AG09309 (cell line): Measurements from ENCODE around the gene CXCR2.

ENCODE experiments used
- DNase-seq: peaks from one replicate; pipeline ENCODE4 v3.0.0-alpha.2; 2010; ENCODE audit warnings: low read depth
- H3K4me3 ChIP-seq: 2 replicates; pipeline ENCODE4 v1.5.1; 2011; ENCODE audit warnings: mild to moderate bottlenecking, low read depth, low read length, moderate library complexity; ENCODE audit not compliant: control insufficient read depth
- TF ChIP-seq, protein P1 (sequence below): IDR thresholded peaks from 2 replicates; pipeline ENCODE4 v1.5.1; 2011; ENCODE audit warnings: mild to moderate bottlenecking, low read depth, low read length, inconsistent platforms; ENCODE audit not compliant: insufficient read depth, control insufficient read depth; ENCODE audit errors: missing control alignments

The CXCR2 gene

DNA sequence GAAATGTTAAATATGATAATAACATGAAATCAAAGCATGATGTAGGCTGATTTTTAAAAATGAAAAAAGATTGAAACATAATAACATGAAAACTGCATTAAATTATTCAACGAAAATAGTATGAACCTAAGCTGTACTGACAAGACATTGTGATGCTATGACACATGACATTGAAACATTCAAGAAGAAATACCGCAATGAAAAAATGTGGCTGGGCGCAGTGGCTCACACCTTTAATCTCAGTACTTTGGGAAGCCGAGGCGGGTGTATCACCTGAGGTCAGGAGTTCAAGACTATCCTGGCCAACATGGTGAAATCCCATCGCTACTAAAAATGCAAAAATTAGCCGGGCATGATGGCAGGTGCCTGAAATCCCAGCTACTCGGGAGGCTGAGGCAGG lies 26.3 kb downstream of the CXCR2 start:
- TF ChIP-seq, protein P1, sequence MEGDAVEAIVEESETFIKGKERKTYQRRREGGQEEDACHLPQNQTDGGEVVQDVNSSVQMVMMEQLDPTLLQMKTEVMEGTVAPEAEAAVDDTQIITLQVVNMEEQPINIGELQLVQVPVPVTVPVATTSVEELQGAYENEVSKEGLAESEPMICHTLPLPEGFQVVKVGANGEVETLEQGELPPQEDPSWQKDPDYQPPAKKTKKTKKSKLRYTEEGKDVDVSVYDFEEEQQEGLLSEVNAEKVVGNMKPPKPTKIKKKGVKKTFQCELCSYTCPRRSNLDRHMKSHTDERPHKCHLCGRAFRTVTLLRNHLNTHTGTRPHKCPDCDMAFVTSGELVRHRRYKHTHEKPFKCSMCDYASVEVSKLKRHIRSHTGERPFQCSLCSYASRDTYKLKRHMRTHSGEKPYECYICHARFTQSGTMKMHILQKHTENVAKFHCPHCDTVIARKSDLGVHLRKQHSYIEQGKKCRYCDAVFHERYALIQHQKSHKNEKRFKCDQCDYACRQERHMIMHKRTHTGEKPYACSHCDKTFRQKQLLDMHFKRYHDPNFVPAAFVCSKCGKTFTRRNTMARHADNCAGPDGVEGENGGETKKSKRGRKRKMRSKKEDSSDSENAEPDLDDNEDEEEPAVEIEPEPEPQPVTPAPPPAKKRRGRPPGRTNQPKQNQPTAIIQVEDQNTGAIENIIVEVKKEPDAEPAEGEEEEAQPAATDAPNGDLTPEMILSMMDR = no peak
- no peak overlapping the region for H3K4me3 ChIP-seq
- DNase-seq = no peak

DNA sequence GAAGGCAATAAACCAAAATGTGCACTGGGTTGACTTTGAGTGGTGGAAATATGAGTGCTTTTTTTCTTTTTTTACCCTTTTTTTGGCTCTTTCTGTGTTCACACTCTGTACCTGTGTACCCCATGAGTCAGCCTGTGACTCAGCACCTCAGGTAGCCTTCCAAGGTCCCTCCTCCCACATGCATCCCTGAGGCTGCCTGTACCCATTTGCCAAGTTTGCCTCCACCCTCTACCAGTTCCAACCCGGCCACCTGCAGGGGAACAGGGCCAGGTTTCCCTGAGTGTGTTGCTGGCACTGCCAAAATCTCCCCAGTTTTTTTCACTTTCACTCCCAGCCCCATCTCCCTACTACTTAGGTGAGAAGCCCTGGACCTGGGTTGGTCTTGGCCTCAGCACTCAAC lies 26.9 kb downstream of the CXCR2 start:
- DNase-seq = no peak
- no peak overlapping the region for H3K4me3 ChIP-seq
- TF ChIP-seq, protein P1 = no peak

DNA sequence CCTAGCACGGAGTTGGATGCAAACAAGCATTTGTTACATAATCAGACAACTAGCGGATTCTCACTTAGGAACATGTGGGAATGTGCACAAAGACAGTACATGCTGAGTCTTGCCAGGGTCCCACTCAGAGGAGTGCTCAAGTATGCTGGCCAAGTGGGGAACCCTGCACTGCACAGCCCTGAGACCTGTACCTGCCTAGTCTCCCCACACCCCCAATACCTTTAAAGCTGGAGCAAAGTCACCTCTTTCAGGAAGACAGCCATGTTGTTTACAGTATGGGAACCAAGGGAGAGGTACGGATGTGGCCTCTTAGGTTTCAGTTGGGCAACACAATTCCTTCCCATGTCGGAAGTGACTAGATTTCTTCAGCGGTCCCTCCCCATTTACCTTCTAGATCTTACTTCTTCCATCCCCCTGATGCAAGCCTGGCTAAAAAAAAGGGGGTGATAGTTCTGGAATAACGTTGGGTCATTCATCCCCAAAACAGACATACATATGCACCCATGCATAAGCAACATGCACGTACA lies 30.2 kb downstream of the CXCR2 start:
- H3K4me3 ChIP-seq = no peak overlapping the region
- TF ChIP-seq, protein P1 = no peak
- DNase-seq = no peak

DNA sequence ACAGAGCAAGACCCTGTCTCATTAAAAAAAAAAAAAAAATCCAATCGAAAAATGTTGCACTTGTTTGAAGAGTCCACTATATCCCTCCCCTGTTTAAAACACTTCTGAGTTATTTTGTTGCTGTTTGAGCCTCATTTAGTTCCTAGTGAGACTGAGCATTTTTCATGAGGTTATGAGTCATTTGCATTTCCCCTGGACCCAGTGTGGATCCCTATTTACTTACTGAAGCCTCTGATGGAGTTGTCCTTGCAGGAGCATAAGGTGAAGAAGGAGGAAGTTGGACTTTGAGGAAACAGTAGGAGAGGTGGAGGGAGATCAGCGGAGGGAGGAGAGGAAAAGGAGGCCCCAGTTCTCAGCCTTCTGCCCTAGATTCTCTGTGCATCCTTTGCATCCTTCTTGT lies 35.8 kb downstream of the CXCR2 start:
- DNase-seq = no peak
- TF ChIP-seq, protein P1 = no peak
- H3K4me3 ChIP-seq = no peak overlapping the region

DNA sequence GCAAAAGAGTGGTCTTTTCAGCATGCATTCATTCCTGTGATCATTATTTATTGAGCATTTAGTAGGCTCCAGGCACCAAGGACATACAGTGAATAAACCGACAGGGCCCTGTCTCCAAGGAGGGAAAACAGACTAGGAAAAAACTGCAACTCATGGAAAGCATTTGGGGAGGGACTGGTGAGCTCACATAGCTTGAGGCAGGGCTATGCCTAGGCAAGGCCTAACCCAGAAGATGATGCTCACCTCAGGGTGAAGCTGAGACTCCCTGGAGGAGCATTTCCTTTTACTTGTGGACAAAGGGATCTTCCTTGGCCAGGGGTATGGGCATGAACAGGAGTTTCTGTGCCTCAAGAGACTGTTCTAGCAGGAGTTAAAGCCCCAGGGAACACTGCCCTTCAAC lies 37.0 kb downstream of the CXCR2 start:
- TF ChIP-seq, protein P1 = no peak
- no peak overlapping the region for H3K4me3 ChIP-seq
- no peak for DNase-seq

DNA sequence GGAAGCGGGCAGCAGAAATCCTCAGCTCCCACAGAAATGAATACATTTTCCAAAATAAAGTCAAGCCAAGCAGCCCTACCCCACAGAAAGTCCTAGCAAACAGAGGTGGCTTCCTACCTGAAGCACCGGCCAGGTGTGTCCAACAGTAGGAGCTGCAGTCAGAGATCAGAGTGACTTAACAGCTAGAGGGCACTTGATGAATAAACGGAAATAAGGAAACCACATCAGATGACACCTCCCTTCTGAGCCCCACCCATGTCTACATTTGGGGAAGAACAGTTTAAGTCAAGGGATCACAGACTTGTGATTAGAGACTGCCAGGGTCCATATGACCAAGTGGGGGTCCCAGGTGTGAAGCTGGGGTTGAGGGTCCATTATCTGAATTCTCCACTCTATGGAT lies 41.0 kb downstream of the CXCR2 start, which contains the start of gene CXCR1:
TSS of gene CXCR1 (minus strand) at position 172 of the 400 bp plus-strand sequence. CDS start 1,751 bp downstream, outside the sequence.
- H3K4me3 ChIP-seq = no peak within 1 kb of the TSS
- DNase-seq = no peak
- TF ChIP-seq, protein P1 = no peak

DNA sequence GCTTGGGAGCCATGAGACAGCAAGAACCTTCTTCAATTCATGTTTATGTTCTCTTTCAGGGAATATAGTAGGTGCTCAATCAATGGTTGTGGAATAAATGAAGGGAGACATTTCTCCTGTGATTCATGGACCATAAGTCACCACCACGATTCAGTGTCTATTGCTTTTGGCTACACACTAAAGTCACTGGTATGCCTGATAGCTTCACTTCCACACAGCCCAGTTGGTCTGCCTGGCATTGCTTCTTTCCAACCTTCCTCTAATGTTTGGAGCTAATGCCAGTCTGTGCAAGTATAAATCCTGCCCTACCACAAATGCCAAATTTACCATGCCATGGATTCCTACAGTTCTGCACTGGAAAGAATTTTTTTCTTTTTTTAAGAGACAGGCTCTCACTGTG lies 42.2 kb downstream of the CXCR2 start:
- no peak overlapping the region for H3K4me3 ChIP-seq
- TF ChIP-seq, protein P1 = no peak
- DNase-seq = no peak
